MM.1S (cell line): Measurements from ENCODE around the gene COX10.
"Not testable (repeated sequence)": the region's sequence is repeated elsewhere in the genome, so short reads cannot be mapped to it uniquely, and the experiment has no call there.

Experiments
- DNase-seq: peaks from one replicate; pipeline ENCODE4 v3.0.0-alpha.2; 2015
- H2AFZ ChIP-seq: fragments of 300-600 bp; sonication (generic); 2 replicates; pipeline ENCODE4 v1.6.0; 2016; ENCODE audit warnings: antibody characterized with exemption, low read length
- H3F3A ChIP-seq: fragments of 300-600 bp; sonication (generic); 2 replicates; pipeline ENCODE4 v1.6.1; 2016; ENCODE audit warnings: mild to moderate bottlenecking, antibody characterized with exemption, low read length, moderate library complexity, mixed read lengths; ENCODE audit not compliant: insufficient read depth
- H3K27ac ChIP-seq: fragments of 300-600 bp; sonication (generic); 2 replicates; pipeline ENCODE4 v1.5.1; 2016; ENCODE audit warnings: mild to moderate bottlenecking, low read length
- H3K27me3 ChIP-seq: fragments of 300-600 bp; sonication (generic); replicated peaks from 2 replicates; pipeline ENCODE4 v1.6.0; 2016; ENCODE audit warnings: low read length; ENCODE audit not compliant: insufficient read depth
- H3K36me3 ChIP-seq: fragments of 300-600 bp; sonication (generic); replicated peaks from 2 replicates; pipeline ENCODE4 v1.6.1; 2016; ENCODE audit warnings: mild to moderate bottlenecking, low read length, mixed read lengths; ENCODE audit not compliant: insufficient read depth
- H3K4me1 ChIP-seq: fragments of 300-600 bp; sonication (generic); 2 replicates; pipeline ENCODE4 v1.6.1; 2016; ENCODE audit warnings: low read length, mixed read lengths
- H3K4me2 ChIP-seq: fragments of 300-600 bp; sonication (generic); 2 replicates; pipeline ENCODE4 v1.6.0; 2016; ENCODE audit warnings: low read depth, low read length
- H3K4me3 ChIP-seq: fragments of 300-600 bp; sonication (generic); 2 replicates; pipeline ENCODE4 v1.5.1; 2016; ENCODE audit warnings: low read length, mixed read lengths
- H3K79me2 ChIP-seq: fragments of 300-600 bp; sonication (generic); 2 replicates; pipeline ENCODE4 v1.6.1; 2016; ENCODE audit warnings: mixed run types, low read length, mixed read lengths
- H3K9ac ChIP-seq: fragments of 300-600 bp; sonication (generic); 2 replicates; pipeline ENCODE4 v1.6.1; 2016; ENCODE audit warnings: low read length, mixed read lengths
- H3K9me2 ChIP-seq: fragments of 300-600 bp; sonication (generic); replicated peaks from 2 replicates; pipeline ENCODE4 v1.6.1; 2016; ENCODE audit warnings: mild to moderate bottlenecking, low read length, mixed read lengths; ENCODE audit not compliant: insufficient read depth
- H3K9me3 ChIP-seq: fragments of 300-600 bp; sonication (generic); replicated peaks from 2 replicates; pipeline ENCODE4 v1.6.1; 2016; ENCODE audit warnings: mild to moderate bottlenecking, low read length, mixed read lengths; ENCODE audit not compliant: insufficient read depth
- H4K20me1 ChIP-seq: fragments of 300-600 bp; sonication (generic); 2 replicates; pipeline ENCODE4 v1.6.1; 2016; ENCODE audit warnings: mild to moderate bottlenecking, low read length, moderate library complexity, mixed read lengths; ENCODE audit not compliant: insufficient read depth
- CTCF ChIP-seq: fragments of 300-600 bp; sonication (generic); IDR thresholded peaks from 2 replicates; pipeline ENCODE4 v1.5.1; 2016; ENCODE audit warnings: antibody characterized with exemption, low read length, mixed read lengths
- EZH2 ChIP-seq: fragments of 300-600 bp; sonication (generic); optimal IDR thresholded peaks from 2 replicates; pipeline ENCODE3; 2017; ENCODE audit warnings: low read depth, mild to moderate bottlenecking, antibody characterized with exemption, low read length, mixed read lengths
- EZH2phosphoT487 ChIP-seq: fragments of 300-600 bp; sonication (generic); IDR thresholded peaks from 2 replicates; pipeline ENCODE4 v1.6.1; 2018; ENCODE audit warnings: antibody characterized with exemption, low read length

COX10 gene

GRCh38 chr17:14069251-14070021, at the start of gene COX10:
COX10 (plus strand) TSS chr17:14069504; CDS start chr17:14069606, 102 bp downstream.
- no peaks in the 10 kb centered on the region for H3K9me2 ChIP-seq
- peaks cover 21% of the 10 kb centered on the region for H3K4me1 ChIP-seq
- peak within 1 kb of the TSS; percentile 79 for H2AFZ ChIP-seq
- H3K9me3 ChIP-seq, result no peaks in the 10 kb centered on the region
- peaks cover 3% of the 10 kb centered on the region; the same call in 1 of the 2 replicates for H3K36me3 ChIP-seq
- H3K9ac ChIP-seq, result peak within 1 kb of the TSS; percentile 92
- peak; percentile 90 for DNase-seq
- no peaks in the 10 kb centered on the region for H4K20me1 ChIP-seq
- peak within 1 kb of the TSS; percentile 90 for H3K4me3 ChIP-seq
- no peaks in the 10 kb centered on the region for H3K27me3 ChIP-seq
- H3K4me2 ChIP-seq, result peak within 1 kb of the TSS; percentile 82
- peak within 1 kb of the TSS; percentile 68 for H3K27ac ChIP-seq
- H3F3A ChIP-seq, result no peaks in the 10 kb centered on the region
- peaks cover 89% of the 10 kb centered on the region for H3K79me2 ChIP-seq
- TF ChIP-seq EZH2phosphoT487, result no peak

- H2AFZ ChIP-seq, H3K9me2 ChIP-seq, H3K4me2 ChIP-seq, H3K9me3 ChIP-seq, H3F3A ChIP-seq, H3K4me1 ChIP-seq, H3K27ac ChIP-seq, H3K9ac ChIP-seq, H3K27me3 ChIP-seq, H3K36me3 ChIP-seq, H3K4me3 ChIP-seq, DNase-seq, H3K79me2 ChIP-seq, H4K20me1 ChIP-seq: not testable (repeated sequence)
These were observed 47.5 kb upstream of the COX10 start for GRCh38 chr17:14021651-14022294.

GRCh38 chr17:14029755-14030154, 39.5 kb upstream of the COX10 start:
- not testable (repeated sequence) for H4K20me1 ChIP-seq, H3K4me1 ChIP-seq, H3K9ac ChIP-seq, H3K79me2 ChIP-seq, H3K9me2 ChIP-seq, H3K4me3 ChIP-seq, H3K27me3 ChIP-seq, H3K9me3 ChIP-seq, H3K4me2 ChIP-seq, H3F3A ChIP-seq, H2AFZ ChIP-seq, DNase-seq, H3K36me3 ChIP-seq, H3K27ac ChIP-seq

GRCh38 chr17:14032234-14032633, 37.1 kb upstream of the COX10 start:
- TF ChIP-seq CTCF (no peak), EZH2 (no peak), EZH2phosphoT487 (no peak)

More at GRCh38 chr17:14032234-14032633, 37.1 kb upstream of the COX10 start:
- Histone ChIP-seq H3F3A (no peaks in the 10 kb centered on the region), H3K4me2 (no peak overlapping the region), H3K36me3 (no peaks in the 10 kb centered on the region), H3K9me2 (no peaks in the 10 kb centered on the region), H3K4me1 (no peaks in the 10 kb centered on the region), H3K79me2 (no peaks in the 10 kb centered on the region), H3K4me3 (no peak overlapping the region), H3K27ac (no peak overlapping the region), H4K20me1 (no peaks in the 10 kb centered on the region), H3K9ac (no peak overlapping the region), H3K9me3 (no peaks in the 10 kb centered on the region), H2AFZ (no peak overlapping the region), H3K27me3 (no peaks in the 10 kb centered on the region)
- DNase-seq, result no peak
